Endothelial cell of umbilical vein (primary cell): Measurements from ENCODE around the gene LRRC8B.

Source experiments
- JUN ChIP-seq: IDR thresholded peaks from 2 replicates; pipeline ENCODE4 v1.6.1; 2011; ENCODE audit warnings: borderline replicate concordance, low read depth; ENCODE audit not compliant: insufficient read length, insufficient read depth
- POLR2A ChIP-seq: IDR thresholded peaks from 2 replicates; pipeline ENCODE4 v1.6.1; 2012; ENCODE audit warnings: low read depth, mild to moderate bottlenecking, control low read depth, low read length

DNA sequence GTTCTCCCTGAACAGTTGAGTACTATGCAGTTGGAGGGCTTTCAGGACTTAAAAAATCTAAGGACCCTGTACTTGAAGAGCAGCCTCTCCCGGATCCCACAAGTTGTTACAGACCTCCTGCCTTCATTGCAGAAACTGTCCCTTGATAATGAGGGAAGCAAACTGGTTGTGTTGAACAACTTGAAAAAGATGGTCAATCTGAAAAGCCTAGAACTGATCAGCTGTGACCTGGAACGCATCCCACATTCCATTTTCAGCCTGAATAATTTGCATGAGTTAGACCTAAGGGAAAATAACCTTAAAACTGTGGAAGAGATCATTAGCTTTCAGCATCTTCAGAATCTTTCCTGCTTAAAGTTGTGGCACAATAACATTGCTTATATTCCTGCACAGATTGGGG lies 59.6 kb downstream of the LRRC8B start:
- TF ChIP-seq JUN (no peak), POLR2A (no peak)
